ENCODE data around the gene CAMK4.

The CAMK4 gene

DNA sequence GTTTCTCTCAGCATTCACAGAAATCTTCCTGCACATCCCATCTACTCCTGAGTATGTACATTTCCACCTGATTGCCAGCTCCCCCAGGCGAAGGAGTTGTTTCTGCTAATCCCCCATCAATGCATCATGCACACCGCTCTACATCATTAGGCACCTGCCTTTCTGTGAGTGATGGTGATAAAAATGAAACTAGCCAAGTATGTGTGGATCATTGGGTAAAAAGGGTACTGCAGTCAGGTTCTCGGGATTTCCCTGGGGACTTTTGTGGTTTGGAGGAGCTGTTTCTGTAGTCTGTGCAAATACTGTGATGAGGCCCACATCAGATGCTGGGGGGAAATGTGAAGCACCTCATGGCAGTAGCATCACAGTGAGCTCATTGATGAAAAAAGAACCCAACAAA lies 30.4 kb downstream of the CAMK4 start (continued):
- TF ChIP-seq HOXD13 (CRISPR knock-in tag; IDR thresholded peaks at IDR 0.05; ENCODE audit: borderline replicate concordance) (no peak), ZNF600 (tag by site-specific recombination; IDR thresholded peaks at IDR 0.05) (no peak), ZNF24 (tag by site-specific recombination; IDR thresholded peaks at IDR 0.05) (0 out of 2 replicates have a peak, but pooled peaks have one; percentile 50), ZNF2 (tag by site-specific recombination; IDR thresholded peaks at IDR 0.05) (no peak), ZNF19 (tag by site-specific recombination; IDR thresholded peaks at IDR 0.05; ENCODE audit: low read depth) (no peak), ZNF596 (tag by site-specific recombination; IDR thresholded peaks at IDR 0.05) (no peak), ZBTB1 (tag by site-specific recombination; IDR thresholded peaks at IDR 0.05) (no peak), ZNF76 (tag by site-specific recombination; IDR thresholded peaks at IDR 0.05; ENCODE audit: borderline replicate concordance, low read depth) (no peak), ZNF274 (IDR thresholded peaks at IDR 0.05; ENCODE audit: low read length) (no peak), ZNF274 (tag by site-specific recombination; IDR thresholded peaks at IDR 0.05; ENCODE audit: borderline replicate concordance) (no peak), ZNF341 (tag by site-specific recombination; IDR thresholded peaks at IDR 0.05; ENCODE audit: low read depth) (no peak), ZNF843 (tag by site-specific recombination; IDR thresholded peaks at IDR 0.05) (peak; percentile 56; the same call in 1 of the 2 replicates), ZNF623 (tag by site-specific recombination; IDR thresholded peaks at IDR 0.05) (no peak), ZNF792 (tag by site-specific recombination; IDR thresholded peaks at IDR 0.05) (no peak), MEIS1 (CRISPR knock-in tag; IDR thresholded peaks at IDR 0.05; ENCODE audit: borderline replicate concordance) (no peak), BCL11A (tag by site-specific recombination; IDR thresholded peaks at IDR 0.05; ENCODE audit: low read depth) (no peak), ZBTB48 (tag by site-specific recombination; IDR thresholded peaks at IDR 0.05) (no peak), ZNF571 (tag by site-specific recombination; IDR thresholded peaks at IDR 0.05) (no peak), ZNF132 (tag by site-specific recombination; IDR thresholded peaks at IDR 0.05; ENCODE audit: borderline replicate concordance) (no peak), PRDM6 (tag by site-specific recombination; IDR thresholded peaks at IDR 0.05) (no peak), ZFP3 (tag by site-specific recombination; IDR thresholded peaks at IDR 0.05; ENCODE audit: low read depth) (no peak), ZNF560 (tag by site-specific recombination; IDR thresholded peaks at IDR 0.05; ENCODE audit: borderline replicate concordance) (no peak), TSHZ1 (tag by site-specific recombination; IDR thresholded peaks at IDR 0.05; ENCODE audit: borderline replicate concordance) (no peak; the same call in 1 of the 2 replicates)
- TF ChIP-seq, protein P1, sequence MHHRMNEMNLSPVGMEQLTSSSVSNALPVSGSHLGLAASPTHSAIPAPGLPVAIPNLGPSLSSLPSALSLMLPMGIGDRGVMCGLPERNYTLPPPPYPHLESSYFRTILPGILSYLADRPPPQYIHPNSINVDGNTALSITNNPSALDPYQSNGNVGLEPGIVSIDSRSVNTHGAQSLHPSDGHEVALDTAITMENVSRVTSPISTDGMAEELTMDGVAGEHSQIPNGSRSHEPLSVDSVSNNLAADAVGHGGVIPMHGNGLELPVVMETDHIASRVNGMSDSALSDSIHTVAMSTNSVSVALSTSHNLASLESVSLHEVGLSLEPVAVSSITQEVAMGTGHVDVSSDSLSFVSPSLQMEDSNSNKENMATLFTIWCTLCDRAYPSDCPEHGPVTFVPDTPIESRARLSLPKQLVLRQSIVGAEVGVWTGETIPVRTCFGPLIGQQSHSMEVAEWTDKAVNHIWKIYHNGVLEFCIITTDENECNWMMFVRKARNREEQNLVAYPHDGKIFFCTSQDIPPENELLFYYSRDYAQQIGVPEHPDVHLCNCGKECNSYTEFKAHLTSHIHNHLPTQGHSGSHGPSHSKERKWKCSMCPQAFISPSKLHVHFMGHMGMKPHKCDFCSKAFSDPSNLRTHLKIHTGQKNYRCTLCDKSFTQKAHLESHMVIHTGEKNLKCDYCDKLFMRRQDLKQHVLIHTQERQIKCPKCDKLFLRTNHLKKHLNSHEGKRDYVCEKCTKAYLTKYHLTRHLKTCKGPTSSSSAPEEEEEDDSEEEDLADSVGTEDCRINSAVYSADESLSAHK (tag by site-specific recombination; IDR thresholded peaks at IDR 0.05) = no peak; the same call in 1 of the 2 replicates
- TF ChIP-seq, protein P2, sequence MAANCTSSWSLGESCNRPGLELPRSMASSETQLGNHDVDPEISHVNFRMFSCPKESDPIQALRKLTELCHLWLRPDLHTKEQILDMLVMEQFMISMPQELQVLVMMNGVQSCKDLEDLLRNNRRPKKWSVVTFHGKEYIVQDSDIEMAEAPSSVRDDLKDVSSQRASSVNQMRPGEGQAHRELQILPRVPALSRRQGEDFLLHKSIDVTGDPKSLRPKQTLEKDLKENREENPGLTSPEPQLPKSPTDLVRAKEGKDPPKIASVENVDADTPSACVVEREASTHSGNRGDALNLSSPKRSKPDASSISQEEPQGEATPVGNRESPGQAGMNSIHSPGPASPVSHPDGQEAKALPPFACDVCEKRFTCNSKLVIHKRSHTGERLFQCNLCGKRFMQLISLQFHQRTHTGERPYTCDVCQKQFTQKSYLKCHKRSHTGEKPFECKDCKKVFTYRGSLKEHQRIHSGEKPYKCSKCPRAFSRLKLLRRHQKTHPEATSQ (tag by site-specific recombination; IDR thresholded peaks at IDR 0.05) = no peak
- TF ChIP-seq, protein P3, sequence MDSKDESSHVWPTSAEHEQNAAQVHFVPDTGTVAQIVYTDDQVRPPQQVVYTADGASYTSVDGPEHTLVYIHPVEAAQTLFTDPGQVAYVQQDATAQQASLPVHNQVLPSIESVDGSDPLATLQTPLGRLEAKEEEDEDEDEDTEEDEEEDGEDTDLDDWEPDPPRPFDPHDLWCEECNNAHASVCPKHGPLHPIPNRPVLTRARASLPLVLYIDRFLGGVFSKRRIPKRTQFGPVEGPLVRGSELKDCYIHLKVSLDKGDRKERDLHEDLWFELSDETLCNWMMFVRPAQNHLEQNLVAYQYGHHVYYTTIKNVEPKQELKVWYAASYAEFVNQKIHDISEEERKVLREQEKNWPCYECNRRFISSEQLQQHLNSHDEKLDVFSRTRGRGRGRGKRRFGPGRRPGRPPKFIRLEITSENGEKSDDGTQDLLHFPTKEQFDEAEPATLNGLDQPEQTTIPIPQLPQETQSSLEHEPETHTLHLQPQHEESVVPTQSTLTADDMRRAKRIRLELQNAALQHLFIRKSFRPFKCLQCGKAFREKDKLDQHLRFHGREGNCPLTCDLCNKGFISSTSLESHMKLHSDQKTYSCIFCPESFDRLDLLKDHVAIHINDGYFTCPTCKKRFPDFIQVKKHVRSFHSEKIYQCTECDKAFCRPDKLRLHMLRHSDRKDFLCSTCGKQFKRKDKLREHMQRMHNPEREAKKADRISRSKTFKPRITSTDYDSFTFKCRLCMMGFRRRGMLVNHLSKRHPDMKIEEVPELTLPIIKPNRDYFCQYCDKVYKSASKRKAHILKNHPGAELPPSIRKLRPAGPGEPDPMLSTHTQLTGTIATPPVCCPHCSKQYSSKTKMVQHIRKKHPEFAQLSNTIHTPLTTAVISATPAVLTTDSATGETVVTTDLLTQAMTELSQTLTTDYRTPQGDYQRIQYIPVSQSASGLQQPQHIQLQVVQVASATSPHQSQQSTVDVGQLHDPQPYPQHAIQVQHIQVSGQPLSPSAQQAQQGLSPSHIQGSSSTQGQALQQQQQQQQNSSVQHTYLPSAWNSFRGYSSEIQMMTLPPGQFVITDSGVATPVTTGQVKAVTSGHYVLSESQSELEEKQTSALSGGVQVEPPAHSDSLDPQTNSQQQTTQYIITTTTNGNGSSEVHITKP (tag by site-specific recombination; IDR thresholded peaks at IDR 0.05) = no peak

All from HEK293 (cell line).